IPS DF 6.9 (cell line): ENCODE measurements around the gene ADARB1.

ENCODE experiments used
- DNase-seq: peaks from one replicate; pipeline ENCODE4 v3.0.0-alpha.2; 2013; ENCODE audit warnings: low read depth, low spot score
- H3K27ac ChIP-seq: one replicate; pipeline ENCODE4 v1.5.1; 2013; ENCODE audit warnings: low read length, control low read depth
- H3K27me3 ChIP-seq: 2 replicates; pipeline ENCODE4 v1.6.1; 2013; ENCODE audit warnings: mild to moderate bottlenecking, low read length; ENCODE audit not compliant: control insufficient read depth, insufficient read depth
- H3K36me3 ChIP-seq: 2 replicates; pipeline ENCODE4 v1.6.1; 2013; ENCODE audit warnings: low read length; ENCODE audit not compliant: control insufficient read depth, insufficient read depth
- H3K4me1 ChIP-seq: 2 replicates; pipeline ENCODE4 v1.6.1; 2013; ENCODE audit warnings: low read length; ENCODE audit not compliant: control insufficient read depth, insufficient read depth
- H3K4me3 ChIP-seq: 2 replicates; pipeline ENCODE4 v1.5.1; 2013; ENCODE audit warnings: mild to moderate bottlenecking, low read length
- H3K9me3 ChIP-seq: 2 replicates; pipeline ENCODE4 v1.6.1; 2013; ENCODE audit warnings: low read length, inconsistent platforms; ENCODE audit not compliant: control insufficient read depth, insufficient read depth
- WGBS: extraction: QIAGEN DNeasy Blood & Tissue Kit; methylation state at CpG from one replicate; pipeline ENCODE4 v1.1.7; 2013; ENCODE audit warnings: mixed read lengths, missing lambda C conversion rate; ENCODE audit not compliant: insufficient read length, insufficient coverage; 5-methylcytosine and 5-hydroxymethylcytosine counted together

The ADARB1 gene

GRCh38 chr21:45236481-45236880 lies 162.1 kb downstream of the ADARB1 start:
- no CpG with 5 or more reads among the region's 2 CpGs for WGBS
- Histone ChIP-seq H3K9me3 (no peaks in the 10 kb centered on the region), H3K27me3 (no peaks in the 10 kb centered on the region), H3K36me3 (no peaks in the 10 kb centered on the region), H3K27ac (no peak overlapping the region), H3K4me3 (no peak overlapping the region), H3K4me1 (no peaks in the 10 kb centered on the region)
- no peak for DNase-seq

GRCh38 chr21:45237401-45237800 lies 163.0 kb downstream of the ADARB1 start:
- Histone ChIP-seq H3K36me3 (no peaks in the 10 kb centered on the region), H3K9me3 (no peaks in the 10 kb centered on the region), H3K27ac (no peak overlapping the region), H3K4me3 (no peak overlapping the region), H3K27me3 (no peaks in the 10 kb centered on the region), H3K4me1 (no peaks in the 10 kb centered on the region)
- WGBS, result no CpG with 5 or more reads among the region's 7 CpGs
- DNase-seq, result no peak

GRCh38 chr21:45241357-45241756 lies 167.0 kb downstream of the ADARB1 start:
- no peaks in the 10 kb centered on the region for H3K9me3 ChIP-seq
- no peak overlapping the region for H3K27ac ChIP-seq
- no peaks in the 10 kb centered on the region for H3K36me3 ChIP-seq
- no peaks in the 10 kb centered on the region for H3K4me1 ChIP-seq
- DNase-seq, result no peak
- H3K4me3 ChIP-seq, result no peak overlapping the region
- no CpG with 5 or more reads among the region's 3 CpGs for WGBS
- no peaks in the 10 kb centered on the region for H3K27me3 ChIP-seq

GRCh38 chr21:45243603-45244002 lies 169.2 kb downstream of the ADARB1 start:
- WGBS, result no CpG with 5 or more reads among the region's 3 CpGs
- no peak overlapping the region for H3K4me3 ChIP-seq

DNA sequence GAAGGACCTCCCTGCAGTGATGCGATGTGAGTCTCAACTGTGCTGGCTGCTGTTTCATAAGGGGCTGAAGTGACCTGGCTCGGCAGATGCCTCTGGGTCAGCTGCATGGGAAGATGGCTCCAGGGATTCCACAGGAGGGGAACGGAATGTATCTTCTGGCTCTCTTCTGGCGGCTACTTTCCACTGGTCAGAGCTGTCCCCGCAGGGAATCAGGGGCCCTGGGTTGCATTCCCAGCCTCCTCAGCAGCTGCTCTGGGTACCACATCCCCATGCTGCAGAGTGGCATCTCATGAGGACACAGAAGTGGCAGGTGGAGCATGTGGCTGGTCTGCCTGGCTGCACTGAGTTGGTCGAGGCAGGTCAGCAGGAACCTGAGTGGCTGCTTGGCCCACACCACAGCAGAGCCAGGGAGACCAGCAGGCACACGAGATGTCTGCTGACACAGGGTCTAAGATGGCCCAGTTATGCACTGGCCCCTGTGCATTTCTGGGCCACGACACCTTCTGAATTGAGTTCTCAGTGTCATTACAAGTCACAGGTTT lies 170.5 kb downstream of the ADARB1 start:
- Histone ChIP-seq H3K36me3 (no peaks in the 10 kb centered on the region), H3K4me1 (no peaks in the 10 kb centered on the region), H3K27me3 (no peaks in the 10 kb centered on the region), H3K27ac (no peak overlapping the region), H3K4me3 (no peak overlapping the region), H3K9me3 (no peaks in the 10 kb centered on the region)
- DNase-seq, result no peak
- no CpG with 5 or more reads among the region's 8 CpGs for WGBS

More at GRCh38 chr21:45243603-45244002, 169.2 kb downstream of the ADARB1 start:
- Histone ChIP-seq H3K27me3 (no peaks in the 10 kb centered on the region), H3K9me3 (no peaks in the 10 kb centered on the region), H3K27ac (no peak overlapping the region), H3K36me3 (no peaks in the 10 kb centered on the region), H3K4me1 (no peaks in the 10 kb centered on the region)
- DNase-seq, result no peak

DNA sequence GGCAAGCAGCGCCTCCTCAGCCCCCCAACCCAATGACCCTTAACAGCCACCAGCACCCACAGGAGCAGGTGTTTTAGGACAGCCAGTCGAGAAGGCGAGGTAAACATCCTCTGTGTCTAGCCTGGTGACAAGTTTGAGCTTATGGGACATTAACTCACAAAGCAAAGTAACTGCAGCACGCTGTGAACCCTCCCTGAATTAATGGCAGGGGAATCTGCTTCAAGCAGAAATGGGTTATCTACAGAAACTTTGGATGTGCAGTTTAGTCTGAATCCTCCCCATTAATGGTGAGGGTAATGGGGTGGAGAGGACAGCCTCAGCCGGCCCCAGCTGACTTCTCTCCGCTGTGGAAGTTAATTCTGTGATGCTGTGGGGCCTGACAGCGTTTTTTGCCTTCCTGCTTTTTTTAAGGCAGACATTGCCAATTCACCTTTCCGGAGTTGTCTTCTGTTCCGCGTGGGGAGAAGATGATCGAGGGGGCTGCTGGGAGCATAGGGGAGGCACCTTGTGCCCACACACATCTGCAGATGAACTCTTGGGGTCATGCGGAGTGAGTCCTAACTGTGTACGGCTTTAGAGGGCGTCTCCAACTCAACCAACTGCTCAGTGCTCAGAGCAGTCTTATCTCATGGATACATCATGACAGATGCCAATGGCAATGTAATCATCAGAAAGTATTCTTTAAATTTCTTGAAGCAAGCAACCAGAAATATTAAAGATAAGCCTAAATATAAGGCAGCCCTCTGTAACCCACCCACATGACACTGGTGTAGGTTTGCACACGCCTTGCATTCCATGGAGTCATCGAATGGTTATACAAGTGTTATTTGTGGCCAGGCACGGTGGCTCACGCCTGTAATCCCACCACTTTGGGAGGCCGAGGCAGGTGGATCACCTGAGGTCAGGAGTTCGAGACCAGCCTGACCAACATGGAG lies 172.3 kb downstream of the ADARB1 start:
- WGBS, result no CpG with 5 or more reads among the region's 20 CpGs
- Histone ChIP-seq H3K36me3 (no peaks in the 10 kb centered on the region), H3K4me1 (no peaks in the 10 kb centered on the region), H3K9me3 (no peaks in the 10 kb centered on the region), H3K4me3 (no peak overlapping the region), H3K27ac (no peak overlapping the region), H3K27me3 (no peaks in the 10 kb centered on the region)
- DNase-seq, result no peak

DNA sequence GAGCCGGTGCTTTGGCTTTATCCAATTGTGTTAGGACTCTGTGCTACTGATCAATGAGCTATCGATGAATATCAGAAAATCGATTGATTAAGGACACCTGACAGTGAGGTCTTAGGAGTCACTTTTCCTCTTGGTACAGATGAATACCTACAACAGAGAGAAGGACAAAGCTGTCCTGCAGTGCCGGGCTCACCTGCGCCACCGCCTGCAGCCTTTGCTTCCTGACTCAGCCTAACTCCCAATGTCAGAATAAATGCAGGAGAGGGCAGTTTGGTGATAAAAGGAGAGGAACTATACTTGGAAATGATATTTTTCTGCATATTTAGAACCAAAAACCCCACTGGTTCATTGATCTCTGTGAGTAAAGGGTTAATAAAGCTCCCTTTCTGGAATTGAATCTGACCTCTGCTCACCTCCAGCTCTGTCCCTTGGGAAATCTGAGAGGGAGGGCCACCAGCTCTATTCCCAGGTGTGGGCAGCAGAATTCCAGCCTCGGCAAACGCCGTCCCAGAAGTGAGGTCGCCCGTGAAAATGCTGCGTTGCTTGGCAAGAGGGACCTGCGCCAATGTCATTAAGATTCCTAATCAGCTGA lies 174.0 kb downstream of the ADARB1 start:
- no peaks in the 10 kb centered on the region for H3K9me3 ChIP-seq
- no CpG with 5 or more reads among the region's 13 CpGs for WGBS
- H3K27ac ChIP-seq, result no peak overlapping the region
- no peaks in the 10 kb centered on the region for H3K4me1 ChIP-seq
- H3K27me3 ChIP-seq, result no peaks in the 10 kb centered on the region
- no peak overlapping the region for H3K4me3 ChIP-seq
- no peak for DNase-seq
- H3K36me3 ChIP-seq, result no peaks in the 10 kb centered on the region

DNA sequence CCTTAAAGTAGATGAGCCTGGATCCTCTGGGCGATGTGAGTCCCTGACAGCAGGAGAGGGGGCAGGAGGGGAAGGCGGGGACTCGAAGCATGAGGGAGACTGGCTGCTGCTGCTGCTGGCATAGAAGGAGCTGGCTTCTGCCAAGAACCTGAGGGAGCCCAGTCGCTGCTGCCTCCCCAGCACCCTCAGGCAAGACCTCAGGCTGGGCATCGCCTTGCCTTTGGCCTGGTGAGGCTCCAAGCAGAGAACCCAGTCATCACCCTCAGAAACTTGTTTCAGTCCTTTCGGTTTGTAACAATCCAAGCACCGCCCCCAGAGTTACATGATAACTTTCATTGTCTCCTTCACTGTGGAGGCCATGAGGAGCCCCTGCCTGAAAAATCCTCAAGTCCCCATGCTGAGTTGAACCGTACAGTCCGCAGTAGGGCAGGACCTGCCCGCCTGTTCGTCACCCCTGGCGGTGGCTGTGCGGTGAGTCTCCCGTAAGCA lies 174.6 kb downstream of the ADARB1 start:
- Histone ChIP-seq H3K36me3 (no peaks in the 10 kb centered on the region), H3K4me3 (no peak overlapping the region), H3K27ac (no peak overlapping the region), H3K4me1 (no peaks in the 10 kb centered on the region), H3K9me3 (no peaks in the 10 kb centered on the region), H3K27me3 (no peaks in the 10 kb centered on the region)
- no peak for DNase-seq
- no CpG with 5 or more reads among the region's 14 CpGs for WGBS

DNA sequence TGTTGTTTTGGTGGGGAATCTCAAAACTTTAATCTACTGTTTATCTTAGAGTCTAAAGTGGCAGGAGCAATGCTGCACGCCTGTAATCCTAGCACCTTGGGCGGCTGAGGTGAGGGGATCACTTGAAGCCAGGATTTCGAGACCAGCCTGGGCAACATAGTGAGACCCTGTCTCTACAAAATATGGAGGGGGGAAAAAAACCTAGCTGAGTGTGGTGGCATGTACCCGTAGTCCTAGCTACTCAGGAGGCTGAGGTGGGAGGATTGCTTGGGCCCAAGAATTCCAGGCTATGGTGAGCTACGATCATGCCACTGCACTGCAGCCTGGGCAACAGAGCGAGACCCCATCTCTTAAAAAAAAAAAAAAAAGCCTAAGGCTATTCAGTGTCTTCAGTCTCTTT lies 175.2 kb downstream of the ADARB1 start:
- WGBS, result no CpG with 5 or more reads among the region's 6 CpGs
- H3K4me1 ChIP-seq, result no peaks in the 10 kb centered on the region
- H3K36me3 ChIP-seq, result no peaks in the 10 kb centered on the region
- H3K27me3 ChIP-seq, result no peaks in the 10 kb centered on the region
- no peaks in the 10 kb centered on the region for H3K9me3 ChIP-seq
- DNase-seq, result no peak
- no peak overlapping the region for H3K27ac ChIP-seq
- H3K4me3 ChIP-seq, result no peak overlapping the region

GRCh38 chr21:45250272-45250671 lies 175.9 kb downstream of the ADARB1 start:
- Histone ChIP-seq H3K36me3 (no peaks in the 10 kb centered on the region), H3K9me3 (no peaks in the 10 kb centered on the region), H3K27ac (no peak overlapping the region), H3K4me1 (no peaks in the 10 kb centered on the region), H3K27me3 (no peaks in the 10 kb centered on the region), H3K4me3 (no peak overlapping the region)
- WGBS, result no CpG with 5 or more reads among the region's 3 CpGs
- DNase-seq, result no peak
